NCI-H345 (cell line): ENCODE data around the gene SLC44A2.

Experiments used
- DNase-seq: peaks from one replicate; lab custom pipeline; 2025; lab: John Stamatoyannopoulos, UW

The SLC44A2 gene

DNA sequence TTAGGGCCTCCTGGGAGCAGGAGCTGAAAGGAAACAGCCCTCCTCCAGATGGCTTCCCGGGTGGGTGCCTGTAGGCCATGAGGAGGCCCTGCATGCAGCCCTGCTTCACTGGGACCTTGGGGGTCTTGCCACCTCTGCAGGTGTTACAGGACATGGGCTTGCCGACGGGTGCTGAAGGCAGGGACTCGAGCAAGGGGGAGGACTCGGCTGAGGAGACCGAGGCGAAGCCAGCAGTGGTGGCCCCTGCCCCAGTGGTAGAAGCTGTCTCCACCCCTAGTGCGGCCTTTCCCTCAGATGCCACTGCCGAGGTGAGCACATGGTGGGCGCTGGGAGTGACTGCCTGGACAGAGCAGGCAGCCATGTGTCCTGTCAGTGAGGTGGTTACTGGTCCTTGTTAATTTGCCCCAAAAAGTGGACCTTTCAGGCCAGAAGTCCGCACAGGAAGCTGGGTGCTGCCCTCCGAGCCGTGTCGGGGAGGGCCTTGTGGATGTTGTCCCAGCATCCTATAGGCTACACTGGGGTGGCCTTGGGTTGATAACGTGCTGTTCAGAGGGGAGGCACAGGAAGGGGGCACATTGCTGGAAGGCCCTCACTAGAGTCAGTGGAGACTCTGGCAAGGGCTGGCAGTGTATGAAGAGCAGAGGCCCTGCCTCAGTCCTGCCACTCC lies 57.2 kb downstream of the SLC44A2 start:
- DNase-seq: no peak

DNA sequence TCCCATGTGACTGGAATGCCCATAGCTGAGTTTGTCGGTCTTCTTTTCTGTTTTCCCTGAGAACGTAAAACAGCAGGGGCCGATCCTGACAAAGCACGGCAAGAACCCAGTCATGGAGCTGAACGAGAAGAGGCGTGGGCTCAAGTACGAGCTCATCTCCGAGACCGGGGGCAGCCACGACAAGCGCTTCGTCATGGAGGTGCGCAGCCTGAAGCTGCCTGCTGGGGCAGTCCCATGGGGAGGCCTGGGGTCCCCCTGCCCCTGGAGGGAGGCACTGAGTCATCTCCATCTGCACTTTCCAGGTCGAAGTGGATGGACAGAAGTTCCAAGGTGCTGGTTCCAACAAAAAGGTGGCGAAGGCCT lies 57.7 kb downstream of the SLC44A2 start:
- DNase-seq: no peak

DNA sequence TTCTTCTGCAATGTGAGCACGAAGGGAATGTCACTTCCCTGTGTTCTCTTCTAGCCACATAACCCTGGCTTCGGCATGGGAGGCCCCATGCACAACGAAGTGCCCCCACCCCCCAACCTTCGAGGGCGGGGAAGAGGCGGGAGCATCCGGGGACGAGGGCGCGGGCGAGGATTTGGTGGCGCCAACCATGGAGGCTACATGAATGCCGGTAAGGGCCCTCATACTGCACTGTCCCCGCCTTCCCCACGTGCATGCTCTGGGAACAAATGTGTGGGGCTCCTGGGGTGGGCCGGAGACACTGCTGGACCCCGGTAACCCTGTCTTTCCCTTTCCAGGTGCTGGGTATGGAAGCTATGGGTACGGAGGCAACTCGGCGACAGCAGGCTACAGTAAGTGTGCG lies 58.2 kb downstream of the SLC44A2 start:
- DNase-seq: no peak

DNA sequence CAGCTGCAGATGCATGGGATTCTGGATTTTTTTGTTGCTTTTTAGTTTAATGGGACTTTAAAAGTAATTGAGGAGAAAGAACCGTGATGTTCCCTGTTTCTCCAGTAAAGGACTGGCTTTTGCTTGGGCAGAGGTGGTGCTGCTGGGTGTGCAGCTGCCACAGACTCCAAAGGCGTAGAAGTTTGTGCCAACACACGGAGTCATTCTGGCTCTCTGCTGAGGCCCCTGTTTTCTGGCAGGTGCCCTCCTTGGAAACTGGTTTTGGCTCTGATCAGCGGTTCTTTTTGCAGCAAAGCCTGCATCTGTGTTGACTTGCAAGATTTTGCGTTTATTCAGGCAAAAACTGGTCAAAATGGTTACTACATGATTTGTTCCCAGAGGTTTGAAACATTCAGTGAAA lies 59.9 kb downstream of the SLC44A2 start:
- DNase-seq: no peak

DNA sequence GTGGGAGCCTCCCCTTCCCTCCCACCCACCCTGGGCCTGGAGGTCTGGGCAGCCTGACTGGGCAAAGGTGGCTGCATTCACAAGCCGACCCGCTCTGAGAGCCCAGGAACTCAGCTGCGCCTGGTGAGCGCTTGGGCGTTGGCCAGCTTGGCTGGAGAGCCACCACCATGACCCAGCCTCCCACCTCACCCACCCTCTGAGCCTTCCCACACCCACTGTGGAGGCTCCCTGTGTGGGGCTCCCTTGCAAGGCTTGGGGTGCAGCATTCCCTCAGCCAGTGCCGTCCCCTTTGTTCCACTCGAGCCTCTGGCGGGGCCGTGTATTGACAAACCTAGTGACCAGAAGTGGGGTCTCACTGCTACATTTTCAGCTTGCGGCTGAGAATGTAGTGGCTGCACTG lies 60.8 kb downstream of the SLC44A2 start:
- DNase-seq: no peak

DNA sequence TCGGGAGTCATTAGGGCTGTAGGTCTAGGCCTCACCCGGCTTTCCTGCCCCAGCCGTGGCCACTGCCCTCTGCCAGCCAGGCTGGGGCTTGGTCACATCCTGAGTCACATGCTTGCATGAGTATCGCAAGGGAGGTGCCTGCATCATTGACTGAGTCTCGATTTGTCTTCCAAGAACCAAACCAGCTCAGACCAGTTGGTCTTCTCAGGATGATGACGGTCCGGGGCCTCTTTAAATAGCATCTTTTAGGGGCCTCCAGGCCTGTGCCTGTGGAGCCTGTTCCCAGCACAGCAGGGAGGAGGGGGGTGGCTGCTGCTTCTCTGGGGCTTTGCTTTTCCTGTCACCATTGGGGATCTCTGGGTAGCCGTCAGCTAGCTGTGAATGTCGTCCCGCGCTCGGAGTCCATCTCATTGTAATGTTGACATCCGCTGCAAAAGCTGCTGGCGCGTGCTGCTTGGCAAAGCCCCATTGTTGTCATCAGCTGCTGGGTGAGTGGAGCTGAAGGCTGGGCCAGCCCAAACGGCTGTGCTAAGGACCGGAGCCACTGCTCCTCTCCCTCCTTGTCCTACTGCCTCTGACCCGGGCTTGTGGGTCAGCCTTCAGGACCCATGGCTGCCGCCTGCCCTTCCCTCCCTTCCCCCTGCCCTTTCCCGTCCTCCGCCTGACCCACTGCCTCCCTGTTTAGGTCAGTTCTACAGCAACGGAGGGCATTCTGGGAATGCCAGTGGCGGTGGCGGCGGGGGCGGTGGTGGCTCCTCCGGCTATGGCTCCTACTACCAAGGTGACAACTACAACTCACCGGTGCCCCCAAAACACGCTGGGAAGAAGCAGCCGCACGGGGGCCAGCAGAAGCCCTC lies 61.5 kb downstream of the SLC44A2 start:
- no peak for DNase-seq

DNA sequence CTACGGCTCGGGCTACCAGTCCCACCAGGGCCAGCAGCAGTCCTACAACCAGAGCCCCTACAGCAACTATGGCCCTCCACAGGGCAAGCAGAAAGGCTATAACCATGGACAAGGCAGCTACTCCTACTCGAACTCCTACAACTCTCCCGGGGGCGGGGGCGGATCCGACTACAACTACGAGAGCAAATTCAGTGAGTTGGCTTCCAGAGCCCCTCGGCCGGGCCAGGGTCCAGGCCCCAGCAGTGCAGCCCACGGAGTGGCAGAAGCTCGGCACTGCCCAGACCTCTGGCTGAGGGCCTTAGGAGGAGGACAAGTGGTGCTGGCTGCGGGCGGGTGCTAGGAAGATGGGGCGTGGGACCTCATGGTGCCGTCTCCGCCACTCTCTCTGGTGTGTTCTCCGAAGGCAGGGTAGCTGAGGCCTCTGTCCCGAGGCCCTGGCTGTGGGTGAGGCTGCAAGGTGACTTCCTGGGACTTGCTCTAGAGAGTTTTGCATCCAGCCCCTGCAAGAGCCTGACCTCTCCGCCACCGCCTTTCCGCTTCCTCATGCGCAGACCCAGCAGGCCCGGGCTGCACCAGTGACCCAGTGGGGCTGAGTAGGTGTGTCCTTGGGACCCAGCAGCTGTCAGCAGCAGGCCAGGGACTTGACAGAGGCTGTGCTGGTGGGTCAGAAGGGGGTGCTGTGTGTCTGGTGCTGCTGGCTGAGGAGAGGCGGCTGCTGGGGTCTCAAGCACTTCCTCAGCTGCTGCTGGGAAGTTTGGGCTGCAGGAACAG lies 62.4 kb downstream of the SLC44A2 start:
- no peak for DNase-seq

DNA sequence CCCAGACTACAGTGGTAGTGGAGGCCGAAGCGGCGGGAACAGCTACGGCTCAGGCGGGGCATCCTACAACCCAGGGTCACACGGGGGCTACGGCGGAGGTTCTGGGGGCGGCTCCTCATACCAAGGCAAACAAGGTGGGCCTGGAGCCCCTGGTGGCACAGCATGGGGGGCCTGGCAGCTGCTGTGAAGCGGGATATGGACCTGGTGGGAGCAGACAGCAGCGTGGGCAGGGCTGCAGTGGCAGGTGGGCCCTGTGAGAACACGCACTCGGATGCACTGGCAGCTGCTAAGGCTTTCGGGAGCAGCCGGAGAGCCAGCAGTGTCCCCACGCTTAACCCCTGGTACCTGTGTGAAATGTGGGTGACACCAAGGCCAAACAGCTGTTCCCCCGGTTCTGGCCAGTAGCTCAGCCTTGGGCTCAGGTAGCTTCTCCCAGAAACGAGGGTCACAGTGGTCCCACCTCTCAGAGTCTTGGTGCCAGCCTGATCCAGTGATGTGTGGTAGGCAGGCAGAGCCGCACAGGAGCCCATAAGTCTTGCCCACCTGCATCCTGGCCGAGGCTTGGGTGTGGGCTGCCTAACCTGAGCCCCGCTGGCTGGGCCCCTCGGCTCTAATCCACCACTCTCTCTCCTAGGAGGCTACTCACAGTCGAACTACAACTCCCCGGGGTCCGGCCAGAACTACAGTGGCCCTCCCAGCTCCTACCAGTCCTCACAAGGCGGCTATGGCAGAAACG lies 63.4 kb downstream of the SLC44A2 start:
- no peak for DNase-seq

DNA sequence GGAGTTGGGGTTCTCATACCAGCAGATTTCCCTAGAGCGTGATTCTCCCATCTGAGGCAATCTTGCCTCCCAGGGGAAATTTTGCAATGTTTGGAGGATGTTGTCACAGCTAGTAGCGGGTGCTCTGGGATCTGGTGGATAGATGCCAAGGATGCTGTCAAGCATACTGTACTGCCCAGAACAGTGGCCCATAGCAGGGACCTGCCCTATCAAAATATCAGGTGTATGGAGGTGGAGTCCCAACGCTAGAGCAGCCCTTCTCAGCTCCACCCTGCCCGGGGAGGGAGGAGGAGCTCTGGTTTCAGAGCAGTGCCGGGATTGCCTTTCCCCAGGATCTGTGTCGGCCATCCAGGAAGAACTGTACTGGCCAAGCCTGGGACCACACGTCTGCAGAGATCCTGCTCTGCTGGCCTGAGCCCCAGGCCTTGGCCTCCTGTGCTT lies 65.0 kb downstream of the SLC44A2 start:
- no peak for DNase-seq

DNA sequence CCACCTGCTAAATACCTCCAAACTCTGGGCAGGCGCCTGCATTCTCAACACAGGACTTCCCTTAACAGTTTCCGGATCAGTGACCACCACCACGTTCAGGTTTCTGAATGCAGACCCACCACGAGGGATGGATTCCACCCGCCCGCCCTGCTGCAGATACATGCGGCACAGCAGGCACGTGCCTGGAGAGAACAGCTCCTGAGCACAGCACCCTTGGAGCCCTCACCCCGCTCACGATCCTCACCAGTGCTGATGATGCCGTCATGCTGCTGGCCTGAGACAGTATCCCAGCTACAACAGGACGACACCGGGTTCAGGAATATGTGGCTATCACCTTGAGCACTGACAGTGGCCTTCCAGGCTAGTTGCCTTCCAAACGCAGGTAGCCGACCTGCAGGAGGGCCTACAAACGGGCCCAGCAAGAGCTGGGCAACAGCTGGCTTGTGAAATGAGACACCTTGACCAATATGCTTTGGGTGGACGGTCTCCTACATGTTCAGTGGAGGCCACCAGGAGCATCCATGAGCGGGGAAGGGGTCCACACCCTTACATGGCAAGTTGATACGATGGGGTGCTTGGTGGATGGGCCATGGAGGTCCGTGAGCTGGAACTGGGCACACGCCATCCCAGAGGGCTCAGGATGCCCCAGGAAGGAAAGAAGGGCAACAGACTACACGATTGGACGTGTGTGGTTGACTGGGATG lies 66.0 kb downstream of the SLC44A2 start:
- no peak for DNase-seq

DNA sequence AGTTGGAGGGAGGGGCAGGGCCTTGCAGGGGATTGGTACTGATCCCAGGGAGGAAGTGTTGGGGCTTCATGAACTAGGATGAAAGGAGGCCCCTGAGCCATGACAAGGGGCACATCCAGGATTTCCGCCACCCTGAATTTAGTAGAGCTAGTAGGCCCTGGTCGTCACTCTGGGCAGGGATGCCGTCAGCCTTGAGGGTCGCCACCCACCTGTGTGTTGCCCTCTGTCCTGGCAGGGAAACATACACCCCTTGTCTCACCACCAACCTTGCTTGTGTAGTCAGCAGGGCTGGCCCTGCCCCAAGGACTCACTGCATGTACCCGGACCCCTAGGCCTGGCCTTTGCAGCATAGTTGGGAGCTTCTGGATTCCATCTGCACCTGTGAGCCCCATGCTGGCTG lies 66.5 kb downstream of the SLC44A2 start:
- no peak for DNase-seq

DNA sequence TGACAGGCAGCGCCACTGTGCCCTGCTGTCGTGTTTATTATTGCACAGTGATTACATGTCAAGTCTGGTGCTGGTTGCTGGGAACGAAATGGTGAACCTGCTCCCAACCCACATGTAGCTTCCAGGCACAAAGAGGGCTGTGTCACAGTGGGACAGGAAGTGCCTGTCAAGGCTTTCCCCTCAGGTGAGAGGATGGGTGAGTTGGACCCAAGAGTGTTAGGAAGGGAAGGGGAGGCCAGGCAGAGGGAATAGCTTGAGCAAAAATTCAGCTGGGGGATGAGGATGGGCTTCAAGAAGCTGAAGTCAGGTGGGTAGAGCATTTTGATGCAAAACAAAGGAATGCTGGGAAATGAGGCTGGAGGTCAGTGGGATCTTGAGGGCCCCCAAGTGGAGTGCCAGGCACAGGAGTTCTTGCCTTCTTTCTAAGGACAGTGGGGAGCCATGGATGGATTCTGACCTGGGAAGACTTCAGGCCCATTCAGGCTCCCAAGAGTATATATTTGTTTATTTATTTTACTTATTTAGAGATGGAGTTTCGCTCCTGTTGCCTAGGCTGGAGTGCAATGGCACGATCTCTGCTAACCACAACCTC lies 67.4 kb downstream of the SLC44A2 start:
- no peak for DNase-seq
